H1 (cell line): Measurements from ENCODE around the gene ARMH4. TPM values are rescaled to one million over a fixed set of nuclear protein-coding genes. Genes with fewer than 3 reads are reported as not detected.

ENCODE experiments used
- CBX8 ChIP-seq: fragments of 300-800, 300-1000 bp; sonication (generic); IDR thresholded peaks from 2 replicates; pipeline ENCODE4 v1.7.1; 2016; ENCODE audit warnings: low read depth, low read length, borderline replicate concordance
- CHD7 ChIP-seq: fragments of 300-600 bp; sonication (generic); IDR thresholded peaks from 2 replicates; pipeline ENCODE4 v1.7.1; 2012; ENCODE audit warnings: low read length, moderate library complexity, mild to moderate bottlenecking, inconsistent platforms; ENCODE audit not compliant: insufficient replicate concordance
- polyA plus RNA-seq, 7 experiments: library from polyadenylated mRNA; depleted of rRNA in 3 of 7; stranded (reverse) in 5 of 7; unstranded in 2 of 7; fragments of >200 nt in 5 of 7; fragments of 200-250 nt in 2 of 7; gene quantifications; 1 replicate in 5 of 7; 2 replicates in 1 of 7; 4 replicates in 1 of 7; pipeline versions ENCODE4 v1.2.1 to v1.2.3, GENCODE V29; 2011 to 2013; ENCODE audit warnings: missing spikeins in 2 of 7, mixed read lengths in 2 of 7
- total RNA-seq: library from RNA; stranded (reverse); fragmentation: NEBNext Ultra II Directional; extraction: Animal tissue kit (Norgen Biotek cat#: 25700); gene quantifications from 2 replicates; pipeline ENCODE4 v1.2.1, GENCODE V29; 2021

ARMH4 gene
- total and polyA plus RNA-seq, 2 of the 8 experiments (the other 6 are each of a cell fraction or from before 2014, with no cell fraction given), result 7.1 to 25.4 TPM

DNA sequence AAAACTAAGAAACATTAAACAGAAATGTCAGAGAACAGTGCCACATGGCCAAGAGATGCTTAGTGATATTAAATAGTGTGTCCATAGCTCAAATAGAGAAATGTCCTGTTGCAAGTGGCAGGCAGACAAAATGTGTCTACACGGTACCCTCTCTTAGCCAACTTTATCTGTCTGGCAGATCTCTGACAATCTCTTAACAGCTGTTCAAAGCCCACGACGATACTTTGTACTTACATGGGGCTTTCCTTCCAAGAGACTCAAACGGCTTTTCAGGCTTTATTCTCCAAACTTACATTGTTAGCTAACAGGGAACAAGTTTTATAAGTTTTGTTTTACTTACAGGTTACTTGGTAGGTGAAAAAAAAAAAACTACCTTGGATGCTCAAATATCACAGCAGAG lies 45.6 kb downstream of the ARMH4 start (continued):
- no peak for TF ChIP-seq CHD7
- TF ChIP-seq CBX8, result no peak
